HEK293T (cell line): ENCODE results near the gene ZC3H4.

Experiments
- CTCF ChIA-PET: fragments of 350-600 bp; formaldehyde crosslinking; extraction: SDS; loops from one replicate; lab custom pipeline; 2021; ENCODE audit warnings: antibody characterized with exemption, inconsistent platforms; lab: Yijun Ruan, JAX
- POLR2A ChIA-PET: fragments of 350-600 bp; formaldehyde crosslinking; extraction: SDS; loops from one replicate; lab custom pipeline; 2020; ENCODE audit warnings: antibody characterized with exemption, inconsistent platforms; lab: Yijun Ruan, JAX
- DNase-seq: peaks from one replicate; pipeline ENCODE4 v3.0.0; 2012; ENCODE audit warnings: mixed read lengths; ENCODE audit errors: extremely low spot score
- ARNT ChIP-seq: fragments of 450-650 bp; IDR thresholded peaks from 2 replicates; pipeline ENCODE4 v1.6.1; 2017; ENCODE audit warnings: mild to moderate bottlenecking
- BHLHE40 ChIP-seq: fragments of 450-650 bp; IDR thresholded peaks from 2 replicates; pipeline ENCODE4 v1.6.1; 2016; ENCODE audit warnings: mild to moderate bottlenecking, moderate library complexity, borderline replicate concordance
- CTBP1 ChIP-seq: fragments of 450-650 bp; IDR thresholded peaks from 2 replicates; pipeline ENCODE4 v1.6.1; 2016; ENCODE audit warnings: borderline replicate concordance
- ELF4 ChIP-seq: fragments of 450-650 bp; IDR thresholded peaks from 2 replicates; pipeline ENCODE4 v1.6.1; 2017; ENCODE audit warnings: antibody characterized with exemption
- FOXA1 ChIP-seq: fragments of 450-650 bp; IDR thresholded peaks from 2 replicates; pipeline ENCODE4 v1.6.1; 2016; ENCODE audit warnings: mild to moderate bottlenecking
- FOXK2 ChIP-seq: fragments of 450-650 bp; IDR thresholded peaks from 2 replicates; pipeline ENCODE4 v1.6.1; 2016; ENCODE audit warnings: mild to moderate bottlenecking
- FOXM1 ChIP-seq: fragments of 450-650 bp; IDR thresholded peaks from 2 replicates; pipeline ENCODE4 v1.6.1; 2017; ENCODE audit warnings: mild to moderate bottlenecking, borderline replicate concordance
- HDGF ChIP-seq: fragments of 450-650 bp; IDR thresholded peaks from 2 replicates; pipeline ENCODE4 v1.6.1; 2017; ENCODE audit warnings: antibody characterized with exemption, borderline replicate concordance
- L3MBTL2 ChIP-seq: fragments of 450-650 bp; conservative IDR thresholded peaks from 2 replicates; pipeline ENCODE4 v1.6.1; 2016; ENCODE audit warnings: mild to moderate bottlenecking
- LEF1 ChIP-seq: fragments of 450-650 bp; IDR thresholded peaks from 2 replicates; pipeline ENCODE4 v1.6.1; 2017; ENCODE audit warnings: mild to moderate bottlenecking, borderline replicate concordance
- NFRKB ChIP-seq: fragments of 450-650 bp; IDR thresholded peaks from 2 replicates; pipeline ENCODE4 v1.6.1; 2016; ENCODE audit warnings: mild to moderate bottlenecking, moderate library complexity
- SP1 ChIP-seq: fragments of 450-650 bp; IDR thresholded peaks from 2 replicates; pipeline ENCODE4 v1.6.1; 2017
- SUZ12 ChIP-seq: fragments of 450-650 bp; IDR thresholded peaks from 2 replicates; pipeline ENCODE4 v1.6.1; 2016; ENCODE audit warnings: mild to moderate bottlenecking
- TARDBP ChIP-seq: fragments of 450-650 bp; IDR thresholded peaks from 2 replicates; pipeline ENCODE4 v1.6.1; 2016
- ZNF384 ChIP-seq: fragments of 450-650 bp; IDR thresholded peaks from 2 replicates; pipeline ENCODE4 v1.6.1; 2016
- TF ChIP-seq, protein P1 (sequence below): fragments of 450-650 bp; IDR thresholded peaks from 2 replicates; pipeline ENCODE4 v1.6.1; 2016

Gene ZC3H4

DNA sequence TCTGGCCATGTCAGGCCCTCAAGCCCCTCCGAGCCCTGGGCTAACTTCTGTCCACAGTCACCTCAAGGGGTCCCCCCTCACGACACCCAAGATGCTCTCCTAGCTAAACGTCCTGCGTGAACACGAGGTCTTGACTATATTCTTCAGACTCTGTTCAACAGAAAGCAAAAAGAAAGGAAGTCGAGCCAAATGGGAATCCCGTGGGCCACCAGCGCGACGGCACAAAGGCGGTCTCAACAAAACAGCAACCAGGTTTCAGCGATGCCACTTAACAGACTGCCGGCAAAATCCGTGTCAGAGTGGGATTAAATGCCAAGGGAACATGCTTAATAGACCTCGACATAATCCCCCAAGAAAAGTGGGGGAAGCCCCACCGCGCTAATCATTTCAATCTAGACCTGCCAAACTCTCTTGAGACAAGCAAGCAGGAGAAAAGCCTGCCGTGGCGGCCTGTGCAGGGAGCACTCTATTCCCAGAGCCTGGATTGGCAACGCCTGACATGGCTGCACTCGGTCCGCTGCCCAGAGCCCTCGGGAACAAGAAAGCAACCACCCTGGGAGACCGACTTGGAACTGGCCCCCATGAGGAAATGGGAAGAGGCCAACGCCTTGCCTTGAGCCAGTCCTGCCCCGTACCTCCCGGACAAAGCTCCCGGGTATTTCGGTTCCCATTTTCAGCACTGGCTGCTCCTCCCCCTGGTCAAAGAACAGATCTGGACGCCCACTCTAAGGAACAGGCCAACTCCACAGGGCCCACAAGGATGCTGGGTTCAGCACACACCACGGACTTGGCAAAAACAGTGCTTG is 16.0 kb downstream of the ZC3H4 start:
- no peak for TF ChIP-seq FOXM1
- no peak for TF ChIP-seq SUZ12
- no peak for TF ChIP-seq ZNF384
- no peak for TF ChIP-seq HDGF
- no peak for TF ChIP-seq BHLHE40
- TF ChIP-seq NFRKB = no peak
- no peak for TF ChIP-seq ARNT
- TF ChIP-seq FOXK2 = no peak
- no peak for TF ChIP-seq CTBP1
- ChIA-PET POLR2A (interaction anchor here (4.9 kb wide), 1 partner anchor 16 kb away, joined by 28 read pairs; the partner anchor contains the start of gene ZC3H4), CTCF (interaction anchor here (0.6 to 1.1 kb wide), 2 partner anchors 11 to 18 kb away, joined by 3 to 4 read pairs; no protein-coding TSS in a partner anchor)
- no peak for DNase-seq

DNA sequence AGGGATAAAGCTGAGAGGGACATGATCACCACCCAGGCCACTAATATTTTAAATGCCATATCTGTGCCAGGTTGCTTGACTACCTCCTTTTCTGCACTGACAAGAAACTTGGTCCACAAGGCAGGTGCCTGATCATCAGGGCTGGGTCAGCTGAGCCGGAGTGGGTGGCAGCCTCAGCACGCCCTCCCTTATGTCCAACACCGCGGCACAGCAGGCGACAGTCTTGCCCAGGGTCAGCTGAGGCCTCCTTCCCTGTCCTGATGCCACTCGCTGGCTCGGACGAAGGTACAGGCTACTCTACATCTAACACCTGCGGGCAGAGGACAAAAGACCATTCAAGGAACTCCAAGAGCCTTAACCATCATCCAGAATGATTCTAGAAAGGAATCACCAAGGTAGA is 16.9 kb downstream of the ZC3H4 start:
- ChIA-PET POLR2A (interaction anchor here (1.0 to 4.9 kb wide), 3 partner anchors 10 to 35 kb away, joined by 3 to 28 read pairs (median 3); partner anchors contain the start of gene ZC3H4), CTCF (no interaction called here)
- TF ChIP-seq ZNF384 = no peak
- TF ChIP-seq BHLHE40 = no peak
- TF ChIP-seq, protein P1, sequence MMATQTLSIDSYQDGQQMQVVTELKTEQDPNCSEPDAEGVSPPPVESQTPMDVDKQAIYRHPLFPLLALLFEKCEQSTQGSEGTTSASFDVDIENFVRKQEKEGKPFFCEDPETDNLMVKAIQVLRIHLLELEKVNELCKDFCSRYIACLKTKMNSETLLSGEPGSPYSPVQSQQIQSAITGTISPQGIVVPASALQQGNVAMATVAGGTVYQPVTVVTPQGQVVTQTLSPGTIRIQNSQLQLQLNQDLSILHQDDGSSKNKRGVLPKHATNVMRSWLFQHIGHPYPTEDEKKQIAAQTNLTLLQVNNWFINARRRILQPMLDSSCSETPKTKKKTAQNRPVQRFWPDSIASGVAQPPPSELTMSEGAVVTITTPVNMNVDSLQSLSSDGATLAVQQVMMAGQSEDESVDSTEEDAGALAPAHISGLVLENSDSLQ = no peak
- TF ChIP-seq SP1 = no peak
- TF ChIP-seq FOXA1 = no peak
- no peak for TF ChIP-seq FOXK2
- TF ChIP-seq HDGF = no peak
- DNase-seq = no peak

DNA sequence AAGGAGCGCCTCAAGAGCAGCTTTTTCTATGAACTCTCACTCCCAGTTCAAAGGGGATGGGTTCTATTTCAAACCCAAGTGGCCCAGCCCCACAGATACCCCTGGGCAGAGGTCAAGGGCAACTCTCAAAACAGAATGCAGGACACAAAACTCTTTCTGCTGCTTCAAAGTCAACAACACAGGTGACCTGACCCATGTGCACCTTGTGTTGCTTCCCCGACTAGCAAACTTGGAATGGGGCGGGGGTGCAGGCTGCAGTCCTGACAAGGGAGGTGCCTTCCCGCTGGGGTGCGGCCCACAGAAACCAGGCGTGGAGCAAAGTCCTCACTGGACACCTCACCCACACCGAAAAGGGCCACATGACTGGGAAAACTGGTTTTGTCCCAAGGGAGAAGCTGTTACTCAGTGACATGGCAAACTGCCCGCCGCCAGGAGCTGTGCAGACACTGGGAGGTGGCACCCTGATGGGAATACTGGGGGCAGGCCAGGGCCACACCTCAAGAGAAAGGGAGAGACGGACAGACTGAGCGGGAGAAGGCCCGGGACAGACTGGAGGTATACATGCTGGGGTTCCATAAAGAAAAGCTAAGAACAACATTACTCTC is 17.4 kb downstream of the ZC3H4 start:
- DNase-seq = no peak
- POLR2A ChIA-PET = interaction anchor here (1.0 to 4.9 kb wide), 3 partner anchors 10 to 35 kb away, joined by 3 to 28 read pairs (median 3); partner anchors contain the start of gene ZC3H4
- CTCF ChIA-PET = no interaction called here
- TF ChIP-seq FOXK2 (no peak), LEF1 (no peak), FOXM1 (no peak), HDGF (no peak), ARNT (no peak), ELF4 (no peak), FOXA1 (no peak), L3MBTL2 (no peak), NFRKB (no peak), BHLHE40 (no peak), CTBP1 (no peak), TARDBP (no peak), SUZ12 (no peak)
- TF ChIP-seq, protein P1 = no peak

DNA sequence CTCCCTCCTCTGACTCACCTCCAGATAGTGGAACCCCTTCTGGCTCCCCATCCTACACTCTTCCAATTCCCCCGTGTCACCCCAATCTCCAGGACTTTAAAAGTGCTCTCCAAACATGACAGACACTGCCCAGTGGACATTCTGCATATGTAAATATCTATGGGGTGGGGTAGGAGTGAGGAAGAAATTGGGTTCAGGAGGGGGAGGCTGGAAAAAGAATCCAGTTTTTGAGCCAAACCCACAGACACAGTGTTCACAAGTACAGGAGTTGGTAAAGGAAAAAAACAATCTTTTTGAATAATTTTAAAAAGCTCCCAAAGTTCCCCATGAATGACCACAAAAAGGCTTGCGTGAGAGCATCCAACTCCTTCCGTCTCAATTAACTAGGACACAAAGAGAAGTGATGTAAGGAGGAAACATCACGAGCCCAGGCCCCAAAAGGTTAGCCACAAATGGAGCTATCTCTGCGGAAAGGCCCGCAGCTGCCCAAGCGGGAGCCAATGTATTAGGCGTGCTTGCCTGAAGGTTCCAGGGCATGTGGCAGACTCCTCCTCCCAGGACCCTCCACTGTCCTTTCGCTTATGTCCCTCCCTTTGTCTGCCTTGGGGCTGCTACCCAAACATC is 18.0 kb downstream of the ZC3H4 start:
- TF ChIP-seq FOXK2 = no peak
- TF ChIP-seq LEF1 = no peak
- ChIA-PET POLR2A (interaction anchor here (1.4 to 4.9 kb wide), 2 partner anchors 18 to 36 kb away, joined by 3 to 28 read pairs; partner anchors contain the start of gene ZC3H4), CTCF (no interaction called here)
- DNase-seq = no peak

DNA sequence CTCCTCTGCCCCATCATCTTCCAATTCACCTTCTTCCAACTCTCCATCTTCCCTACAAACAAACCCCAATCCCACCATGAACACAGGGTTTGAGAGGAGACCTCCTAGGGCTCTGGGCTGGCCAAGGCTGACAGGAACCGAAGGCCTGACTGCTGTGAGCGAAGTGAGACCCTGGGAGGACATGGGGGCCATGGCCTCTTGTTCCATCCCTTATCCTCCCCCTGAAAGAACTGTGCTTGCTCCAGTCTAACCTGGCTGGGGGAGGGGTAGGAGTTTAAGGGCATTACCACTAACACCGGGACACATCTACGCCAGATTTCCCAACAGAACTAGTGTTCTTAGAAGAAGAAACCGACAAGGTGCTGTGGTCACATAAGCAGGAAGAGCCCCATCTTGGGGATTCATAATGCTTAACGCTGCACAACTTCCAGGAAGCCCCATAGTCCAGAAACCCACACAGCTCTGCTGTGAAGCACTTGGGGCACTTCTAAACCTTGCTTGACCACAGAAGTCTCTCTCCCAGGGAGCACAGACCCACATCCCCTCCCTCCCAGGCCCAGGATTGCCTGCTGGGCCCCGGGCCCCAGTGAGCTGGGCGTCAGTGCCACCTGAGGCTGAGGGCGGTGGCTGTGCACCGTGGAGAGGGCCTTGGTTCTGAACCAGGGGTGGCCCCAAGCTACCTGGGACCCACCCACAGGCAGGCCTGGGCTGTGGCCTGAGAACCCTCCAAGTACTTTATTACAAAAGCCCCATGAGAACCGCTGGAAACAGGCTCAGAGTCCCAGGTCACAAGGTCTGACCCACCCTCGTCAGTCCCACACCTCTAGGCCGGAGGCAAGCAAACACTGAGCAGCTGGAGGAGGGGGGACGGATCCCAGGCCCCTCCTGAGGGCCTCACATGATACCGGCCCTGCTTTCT is 18.8 kb downstream of the ZC3H4 start:
- POLR2A ChIA-PET = interaction anchor here (3.6 kb wide), 1 partner anchor 19 kb away, joined by 12 read pairs; the partner anchor contains the start of gene ZC3H4
- no peak for TF ChIP-seq HDGF
- no peak for TF ChIP-seq ARNT
- TF ChIP-seq, protein P1 = no peak
- no peak for DNase-seq
- CTCF ChIA-PET = no interaction called here

DNA sequence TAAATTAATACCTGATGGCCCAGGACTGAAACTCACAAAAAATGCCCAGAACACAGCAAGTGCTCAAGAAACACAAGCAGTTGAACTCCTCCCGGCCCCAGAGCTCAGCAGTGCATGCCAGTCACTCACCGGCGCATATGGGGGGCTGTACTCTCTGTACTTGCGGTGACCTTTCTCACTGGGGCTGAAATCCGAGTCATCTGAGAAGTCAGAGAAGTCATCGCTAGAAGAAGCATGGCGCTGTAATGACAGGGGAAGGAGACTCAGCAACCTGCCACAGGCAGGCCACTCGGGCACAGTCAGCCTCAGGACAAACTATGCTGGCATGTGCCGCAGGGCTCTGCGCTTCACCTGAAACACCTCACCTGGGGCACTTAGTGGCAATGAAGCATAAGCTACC is 19.7 kb downstream of the ZC3H4 start:
- no peak for TF ChIP-seq FOXA1
- TF ChIP-seq ZNF384 = no peak
- TF ChIP-seq HDGF = no peak
- TF ChIP-seq NFRKB = no peak
- no peak for TF ChIP-seq CTBP1
- TF ChIP-seq FOXK2 = no peak
- no peak for DNase-seq
- POLR2A ChIA-PET = interaction anchor here (1.1 to 3.6 kb wide), 2 partner anchors 18 to 20 kb away, joined by 3 to 12 read pairs; partner anchors contain the start of gene ZC3H4
- CTCF ChIA-PET = interaction anchor here (1.1 kb wide), 1 partner anchor 15 kb away, joined by 5 read pairs; no protein-coding TSS in a partner anchor
